ENCODE data around the gene TMEM132D. TPM values are rescaled to one million over a fixed set of nuclear protein-coding genes. Genes with fewer than 3 reads are reported as not detected.
"Not testable (repeated sequence)": the region's sequence is repeated elsewhere in the genome, so short reads cannot be mapped to it uniquely, and the experiment has no call there.

TMEM132D gene
- 2.6 TPM for total RNA-seq (ENCODE audit: insufficient read depth, low replicate concordance)

- no peak for DNase-seq (ENCODE audit: low spot score)
Measured at GRCh38 chr12:129903956-129904829, at the start of gene TMEM132D. TSS of gene TMEM132D (minus strand) at chr12:129904025.

- DNase-seq (ENCODE audit: low spot score): no peak
Measured at GRCh38 chr12:129949651-129950050, 45.8 kb upstream of the TMEM132D start.

DNA sequence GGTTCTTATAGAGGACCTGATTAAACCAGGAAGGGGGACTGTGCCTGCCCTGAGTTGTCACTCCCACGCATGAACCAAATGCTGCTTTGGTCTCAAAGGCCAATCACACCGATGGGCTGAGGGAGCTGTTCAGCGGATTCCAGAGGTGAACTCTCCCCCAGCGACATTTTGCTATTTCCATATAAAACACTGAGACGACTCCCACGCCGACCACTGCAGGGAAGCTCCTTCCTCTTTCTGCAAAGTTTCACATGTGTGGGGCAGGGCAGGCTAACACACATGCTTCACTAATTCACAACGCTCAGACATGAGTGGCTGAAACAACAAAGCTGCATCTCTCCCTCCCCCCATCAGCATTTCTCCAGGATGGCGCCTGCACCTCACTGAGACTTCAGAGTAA, 37.8 kb upstream of the TMEM132D start:
- no peak for DNase-seq (ENCODE audit: low spot score)

DNA sequence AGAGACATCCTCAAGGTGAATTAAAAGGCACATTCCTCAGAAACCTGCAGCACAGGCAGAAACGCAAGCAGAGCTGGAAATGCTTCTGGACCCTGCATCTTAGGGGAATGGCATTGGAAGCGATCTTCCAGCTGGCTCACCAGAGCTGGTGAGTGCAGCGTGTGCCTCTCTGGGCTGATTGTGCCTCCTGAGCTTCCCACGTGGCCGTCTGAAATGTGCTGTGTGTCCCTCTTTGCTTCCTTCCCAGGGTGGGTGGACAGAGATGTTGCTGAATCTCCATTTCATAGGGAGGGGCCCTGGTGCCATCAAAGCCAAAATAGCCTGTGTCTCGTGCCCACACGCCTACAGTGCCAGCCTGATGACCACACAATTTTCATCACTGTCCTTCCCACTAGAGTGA, 34.3 kb upstream of the TMEM132D start:
- no peak for DNase-seq (ENCODE audit: low spot score)

DNA sequence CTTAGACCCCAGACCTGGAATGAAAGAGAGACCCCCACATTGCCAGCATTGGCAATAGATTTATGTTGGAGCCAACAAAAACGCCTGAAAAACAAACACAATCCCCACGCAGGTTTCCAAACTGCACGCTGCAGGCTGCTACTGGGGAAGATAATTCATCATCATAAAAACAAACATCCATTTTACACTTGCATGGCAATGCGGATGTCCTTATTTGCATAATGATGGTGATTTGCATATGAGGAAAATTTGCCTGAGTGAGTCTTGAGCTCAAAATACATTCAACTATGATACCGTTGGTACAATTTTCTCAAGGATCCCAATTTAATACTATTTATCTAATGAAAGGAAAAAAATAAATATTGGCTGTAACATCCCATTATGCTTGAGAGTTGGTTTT, 33.6 kb upstream of the TMEM132D start:
- no peak for DNase-seq (ENCODE audit: low spot score)

GRCh38 chr12:129928643-129929042, 24.8 kb upstream of the TMEM132D start:
- no peak for DNase-seq (ENCODE audit: low spot score)

- peak; percentile 8 for DNase-seq (ENCODE audit: low spot score)
Measured at GRCh38 chr12:129927316-129927900, 23.6 kb upstream of the TMEM132D start.

- peak; percentile 49 for DNase-seq (ENCODE audit: low spot score)
Measured at GRCh38 chr12:129911428-129912049, 7.7 kb upstream of the TMEM132D start.

- DNase-seq (ENCODE audit: low spot score): no peak
Measured at GRCh38 chr12:129909051-129910020, 5.5 kb upstream of the TMEM132D start.

GRCh38 chr12:129903092-129903945, 506 bp downstream of the TMEM132D start:
- no peak for DNase-seq (ENCODE audit: low spot score)

- no peak for DNase-seq (ENCODE audit: low spot score)
Measured at GRCh38 chr12:129902371-129903091, 1.3 kb downstream of the TMEM132D start.

DNA sequence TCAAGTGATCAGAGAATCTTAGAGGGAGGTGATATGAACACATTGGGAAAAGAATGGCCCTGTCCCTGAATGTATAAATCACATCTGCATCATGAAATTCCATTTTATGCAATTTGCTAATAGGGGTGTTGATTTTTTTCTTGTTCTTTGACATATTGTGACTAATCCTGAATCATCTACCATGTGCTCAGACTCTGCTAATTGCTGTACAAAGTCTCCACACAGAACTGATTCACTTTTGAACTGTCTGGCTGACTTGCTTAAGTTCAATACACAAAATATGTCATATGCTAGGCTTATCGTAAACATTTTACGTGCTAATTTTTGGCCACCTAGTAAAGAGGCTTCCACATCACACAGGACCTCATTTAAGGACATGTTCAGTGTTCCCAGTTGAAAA, 2.6 kb downstream of the TMEM132D start:
- DNase-seq (ENCODE audit: low spot score): no peak

DNA sequence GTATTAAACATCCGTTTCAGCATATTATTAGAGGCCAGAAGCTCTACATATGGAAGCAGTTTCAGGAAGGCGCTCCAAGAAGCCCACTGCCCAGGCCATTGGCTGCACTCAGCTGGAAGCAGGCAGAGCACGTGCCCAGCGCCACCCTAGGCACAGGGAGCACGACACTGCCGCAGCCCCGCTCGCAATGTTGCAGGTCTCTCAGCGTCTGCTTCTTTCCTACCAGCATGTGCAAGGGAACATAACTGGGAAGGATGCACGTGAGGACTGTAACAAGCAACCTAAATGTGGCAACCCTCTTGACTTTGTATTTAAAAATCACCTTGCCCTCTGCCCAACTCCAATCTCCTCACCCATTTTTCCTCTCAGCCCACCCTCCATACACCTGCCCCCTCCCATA, 3.5 kb downstream of the TMEM132D start:
- no peak for DNase-seq (ENCODE audit: low spot score)

DNA sequence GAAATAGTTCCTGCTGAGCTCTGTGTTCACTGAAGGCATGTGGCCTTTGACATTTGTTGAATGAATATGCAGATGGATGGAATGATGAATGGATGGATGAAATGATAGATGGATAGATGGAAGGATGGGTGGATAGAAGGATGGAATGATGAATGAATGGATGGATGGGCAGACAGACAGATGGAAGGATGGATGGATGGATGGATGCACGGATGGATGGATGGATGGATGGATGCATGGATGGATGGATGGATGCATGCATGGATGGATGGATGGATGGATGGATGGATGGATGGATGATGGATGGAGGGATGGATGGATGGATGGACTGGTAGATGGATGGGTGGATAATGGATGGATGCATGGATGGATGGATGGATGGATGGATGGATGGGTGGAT, 4.8 kb downstream of the TMEM132D start:
- not testable (repeated sequence) for DNase-seq (ENCODE audit: low spot score)

- DNase-seq (ENCODE audit: low spot score): no peak
Measured at GRCh38 chr12:129893691-129894090, 10.1 kb downstream of the TMEM132D start.

DNA sequence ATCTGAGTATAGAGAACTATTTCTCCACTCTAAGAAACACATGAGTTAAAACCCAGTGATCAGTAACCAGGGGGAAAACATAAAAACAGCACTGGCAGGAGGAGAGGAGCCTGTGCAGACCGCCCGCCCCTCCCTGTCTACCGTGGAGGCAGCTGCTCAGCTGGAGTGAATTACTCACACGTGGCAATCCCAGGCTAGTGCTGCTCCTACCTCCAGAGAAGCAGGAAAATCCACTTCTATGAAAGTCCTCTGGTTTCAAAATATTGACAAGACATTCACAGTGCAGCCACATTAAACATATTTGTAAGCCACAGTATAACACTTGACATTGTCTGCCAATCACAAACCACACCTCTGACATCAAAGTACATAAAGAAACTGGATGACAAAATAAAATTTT, 16.7 kb downstream of the TMEM132D start:
- peak; percentile 79 for DNase-seq (ENCODE audit: low spot score)

DNA sequence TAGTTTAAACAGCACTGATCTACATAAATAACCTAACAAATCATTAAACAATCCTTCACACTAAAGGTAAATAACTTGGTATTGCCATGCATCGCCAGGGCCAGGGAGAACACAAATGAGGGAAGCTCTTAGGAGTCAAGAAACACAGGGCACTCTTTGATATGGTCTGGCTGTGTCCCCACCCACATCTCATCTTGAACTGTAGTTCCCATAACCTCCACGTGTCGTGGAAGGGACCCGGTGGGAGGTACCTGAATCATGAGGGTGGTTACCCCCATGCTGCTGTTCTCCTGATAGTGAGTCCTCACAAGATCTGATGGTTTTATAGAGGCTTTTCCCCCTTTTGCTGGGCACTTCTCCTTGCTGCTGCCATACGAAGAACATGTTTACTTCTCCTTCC, 17.3 kb downstream of the TMEM132D start:
- no peak for DNase-seq (ENCODE audit: low spot score)

- DNase-seq (ENCODE audit: low spot score): no peak
Measured at GRCh38 chr12:129885287-129885686, 18.5 kb downstream of the TMEM132D start.

DNA sequence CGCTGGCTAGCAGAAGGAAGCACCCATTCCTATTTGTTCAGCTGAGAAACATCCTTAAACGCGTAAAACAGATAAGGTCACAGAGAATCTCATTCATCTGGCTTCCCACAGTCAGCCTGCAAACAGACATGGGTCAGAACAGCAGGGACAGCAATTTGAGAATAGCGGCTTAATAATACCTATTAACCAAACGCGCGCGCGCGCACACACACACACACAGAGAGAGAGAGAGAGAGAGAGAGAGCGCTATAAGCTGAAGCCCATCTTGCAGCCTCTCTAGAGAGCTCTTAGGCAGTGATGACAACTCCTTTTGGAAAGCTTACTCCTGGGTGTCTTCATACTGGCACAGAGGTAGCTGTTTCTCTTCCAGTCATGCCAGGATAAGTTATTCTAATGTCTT, 26.4 kb downstream of the TMEM132D start:
- no peak for DNase-seq (ENCODE audit: low spot score)

DNA sequence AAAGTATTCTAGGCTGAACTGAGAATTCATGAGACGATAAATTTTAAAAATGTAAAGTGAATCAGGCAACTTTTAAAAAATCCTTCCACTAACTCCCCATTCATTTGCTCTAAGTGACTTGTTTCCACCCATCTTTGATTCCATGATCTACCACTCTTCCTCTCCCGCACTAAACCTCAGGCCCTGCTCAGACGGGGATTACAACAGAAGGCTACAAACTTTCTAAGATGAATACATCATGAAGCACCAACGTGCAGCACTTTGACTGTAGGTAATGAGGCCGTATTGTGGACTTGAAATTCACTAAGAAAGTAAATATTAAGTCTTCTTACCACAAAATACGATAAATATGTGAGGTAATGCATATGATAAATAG, 30.0 kb downstream of the TMEM132D start:
- DNase-seq (ENCODE audit: low spot score): no peak
